Uterus (tissue), 4 donors: Measurements from ENCODE around the gene FHIT. TPM values are rescaled to one million over a fixed set of nuclear protein-coding genes. Genes with fewer than 3 reads are reported as not detected.
"Not testable (repeated sequence)": the region's sequence is repeated elsewhere in the genome, so short reads cannot be mapped to it uniquely, and the experiment has no call there.

Experiments
- DNase-seq, 2 donors: peaks; one replicate each; pipeline ENCODE4 v3.0.0-alpha.2; 2019 to 2020
- H3K27ac ChIP-seq, 2 donors: fragments of 200-600 bp; sonication (generic); 1 replicate in 1 of 2; 2 replicates in 1 of 2; pipeline ENCODE4 v1.5.1; 2016 to 2018
- H3K27me3 ChIP-seq, 2 donors: fragments of 200-600 bp; sonication (generic); one replicate each; pipeline ENCODE4 v1.5.1; 2018 to 2019; ENCODE audit warnings: control low read depth in 1 of 2
- H3K36me3 ChIP-seq, 2 donors: fragments of 200-600 bp; sonication (generic); one replicate each; pipeline ENCODE4 v1.5.1; 2019; ENCODE audit warnings: control low read depth in 1 of 2
- H3K4me1 ChIP-seq, 2 donors: fragments of 200-600 bp; sonication (generic); one replicate each; pipeline ENCODE4 v1.5.1; 2018 to 2019; ENCODE audit warnings: control low read depth in 1 of 2
- H3K4me3 ChIP-seq, 2 donors: fragments of 200-600 bp; sonication (generic); 1 replicate in 1 of 2; 2 replicates in 1 of 2; pipeline ENCODE4 v1.5.1; 2018 to 2019; ENCODE audit warnings: mild to moderate bottlenecking in 1 of 2
- H3K9me3 ChIP-seq, 2 donors: fragments of 200-600 bp; sonication (generic); one replicate each; pipeline ENCODE4 v1.5.1; 2019; ENCODE audit warnings: control low read depth in 1 of 2
- CTCF ChIP-seq, 4 experiments: fragments of 200-600 bp in 2 of 4; fragments of 450-650 bp in 2 of 4; sonication (generic) in 2 of 4; IDR thresholded peaks; one replicate each; pipeline ENCODE4 v1.5.1; 2016 to 2019; ENCODE audit warnings: antibody characterized with exemption in 4 of 4, mild to moderate bottlenecking in 2 of 4, moderate library complexity in 1 of 4
- POLR2A ChIP-seq, 2 donors: fragments of 450-650 bp; IDR thresholded peaks; one replicate each; pipeline ENCODE4 v1.6.1; 2016; ENCODE audit warnings: antibody characterized with exemption in 2 of 2, mild to moderate bottlenecking in 1 of 2, moderate library complexity in 1 of 2
- intact Hi-C: fragments of 100-400 bp; cut with DNase I; formaldehyde crosslinking; loops from one replicate; pipeline ENCODE4 v1.15.1; 2023; ENCODE audit warnings: low total_unique reads
- total RNA-seq, 4 donors: library from RNA; depleted of rRNA in 3 of 4; stranded (reverse); fragments of >200 nt in 3 of 4; gene quantifications; one replicate each; pipeline versions ENCODE4 v1.1.0 to v1.2.4, GENCODE V29; 2014 to 2023
- donor health status: DM: yes; HTN: yes; CAD: no.

The FHIT gene
- total RNA-seq, 4 donors from 2014 or later = 1.3 to 15.2 (median 7.3) TPM

GRCh38 chr3:61032991-61033390 lies 218.3 kb downstream of the FHIT start:
- intact Hi-C loops = no loop called here
- no peak for DNase-seq

GRCh38 chr3:61031503-61031902 lies 219.7 kb downstream of the FHIT start:
- Histone ChIP-seq H3K9me3 (no peaks in the 10 kb centered on the region), H3K27ac (no peak overlapping the region), H3K4me3 (no peak overlapping the region), H3K36me3 (no peaks in the 10 kb centered on the region), H3K27me3 (no peaks in the 10 kb centered on the region), H3K4me1 (no peaks in the 10 kb centered on the region)
- TF ChIP-seq CTCF (IDR thresholded peaks at IDR 0.05) = no peak
- TF ChIP-seq POLR2A (IDR thresholded peaks at IDR 0.05) = no peak
- DNase-seq = no peak
- intact Hi-C loops = no loop called here

More at GRCh38 chr3:61032991-61033390, 218.3 kb downstream of the FHIT start:
- no peaks in the 10 kb centered on the region for H3K27me3 ChIP-seq
- no peaks in the 10 kb centered on the region for H3K36me3 ChIP-seq
- no peak for TF ChIP-seq POLR2A (IDR thresholded peaks at IDR 0.05)
- TF ChIP-seq CTCF (IDR thresholded peaks at IDR 0.05) = no peak
- H3K27ac ChIP-seq = no peak overlapping the region
- H3K4me3 ChIP-seq = no peak overlapping the region
- no peaks in the 10 kb centered on the region for H3K9me3 ChIP-seq
- no peaks in the 10 kb centered on the region for H3K4me1 ChIP-seq

- no peak for DNase-seq
- Histone ChIP-seq H3K27ac (no peak overlapping the region), H3K27me3 (no peaks in the 10 kb centered on the region), H3K36me3 (no peaks in the 10 kb centered on the region), H3K4me3 (no peak overlapping the region), H3K4me1 (no peaks in the 10 kb centered on the region), H3K9me3 (no peaks in the 10 kb centered on the region)
- TF ChIP-seq POLR2A (IDR thresholded peaks at IDR 0.05) (no peak), CTCF (IDR thresholded peaks at IDR 0.05) (no peak)
- intact Hi-C loops = no loop called here
Observed at GRCh38 chr3:61030469-61031035, 220.7 kb downstream of the FHIT start.

GRCh38 chr3:61029194-61029593 lies 222.1 kb downstream of the FHIT start:
- H3K27me3 ChIP-seq = no peaks in the 10 kb centered on the region
- no peaks in the 10 kb centered on the region for H3K9me3 ChIP-seq
- H3K27ac ChIP-seq = no peak overlapping the region
- intact Hi-C loops = no loop called here
- no peaks in the 10 kb centered on the region for H3K4me1 ChIP-seq
- DNase-seq = no peak
- no peaks in the 10 kb centered on the region for H3K36me3 ChIP-seq
- TF ChIP-seq CTCF (IDR thresholded peaks at IDR 0.05) (no peak), POLR2A (IDR thresholded peaks at IDR 0.05) (no peak)
- H3K4me3 ChIP-seq = no peak overlapping the region

- Histone ChIP-seq H3K36me3 (no peaks in the 10 kb centered on the region), H3K27me3 (no peaks in the 10 kb centered on the region), H3K4me1 (no peaks in the 10 kb centered on the region), H3K9me3 (no peaks in the 10 kb centered on the region), H3K27ac (no peak overlapping the region), H3K4me3 (no peak overlapping the region)
- TF ChIP-seq CTCF (IDR thresholded peaks at IDR 0.05) (no peak), POLR2A (IDR thresholded peaks at IDR 0.05) (no peak)
- intact Hi-C loops = no loop called here
- DNase-seq = no peak
Observed at GRCh38 chr3:61018807-61019206, 232.4 kb downstream of the FHIT start.

- H3K36me3 ChIP-seq, H3K4me1 ChIP-seq, H3K4me3 ChIP-seq, intact Hi-C loops, DNase-seq, H3K27ac ChIP-seq, H3K9me3 ChIP-seq, H3K27me3 ChIP-seq: not testable (repeated sequence)
Observed at GRCh38 chr3:61017028-61017427, 234.2 kb downstream of the FHIT start.
